SK-N-SH treated with all-trans-retinoic acid at 6 μM for 48 hours (cell line): ENCODE measurements around the gene DTNBP1.

Experiments
- ATAC-seq: fragments of 200-7000 bp; cut with Tn5 transposase; 3 replicates; pipeline ENCODE4 v1.9.1; 2020; ENCODE audit warnings: mild to moderate bottlenecking, moderate library complexity
- ARNTL ChIP-seq: fragments of 450-650 bp; formaldehyde crosslinking; IDR thresholded peaks from 2 replicates; pipeline ENCODE4 v1.5.0; 2020; ENCODE audit warnings: low read depth, mild to moderate bottlenecking, moderate library complexity, borderline replicate concordance
- BACH2 ChIP-seq: fragments of 250-450 bp; sonication (Bioruptor Pico); IDR thresholded peaks from 2 replicates; pipeline ENCODE4 v1.9.0; 2021; ENCODE audit warnings: mild to moderate bottlenecking, borderline replicate concordance
- CSDC2 ChIP-seq: fragments of 250-450 bp; sonication (Bioruptor Pico); IDR thresholded peaks from 2 replicates; pipeline ENCODE4 v1.5.0; 2020; ENCODE audit warnings: mild to moderate bottlenecking, moderate library complexity
- ESRRG ChIP-seq: fragments of 250-450 bp; sonication (Bioruptor Pico); IDR thresholded peaks from 2 replicates; pipeline ENCODE4 v1.6.1; 2021; ENCODE audit warnings: mild to moderate bottlenecking
- GLIS3 ChIP-seq: fragments of 250-450 bp; sonication (Bioruptor Pico); IDR thresholded peaks from 2 replicates; pipeline ENCODE4 v1.5.0; 2020; ENCODE audit warnings: mild to moderate bottlenecking, moderate library complexity
- ISL1 ChIP-seq: fragments of 250-450 bp; sonication (Bioruptor Pico); IDR thresholded peaks from 2 replicates; pipeline ENCODE4 v2.1.2; 2022; ENCODE audit warnings: mild to moderate bottlenecking, moderate library complexity
- OSR1 ChIP-seq: fragments of 250-450 bp; sonication (Bioruptor Pico); IDR thresholded peaks from 2 replicates; pipeline ENCODE4 v1.8.0; 2022; ENCODE audit warnings: moderate library complexity, mild to moderate bottlenecking, inconsistent platforms
- PPARA ChIP-seq: fragments of 250-450 bp; sonication (Bioruptor Pico); IDR thresholded peaks from 2 replicates; pipeline ENCODE4 v1.5.0; 2020; ENCODE audit warnings: mild to moderate bottlenecking, borderline replicate concordance
- RARB ChIP-seq: fragments of 250-450 bp; sonication (Bioruptor Pico); IDR thresholded peaks from 2 replicates; pipeline ENCODE4 v1.8.0; 2021; ENCODE audit warnings: mild to moderate bottlenecking, moderate library complexity
- SNAI2 ChIP-seq: fragments of 250-450 bp; sonication (Bioruptor Pico); IDR thresholded peaks from 2 replicates; pipeline ENCODE4 v1.5.0; 2020; ENCODE audit warnings: mild to moderate bottlenecking, moderate library complexity
- TCF4 ChIP-seq: fragments of 250-450 bp; sonication (Bioruptor Pico); IDR thresholded peaks from 2 replicates; pipeline ENCODE4 v1.8.0; 2021; ENCODE audit warnings: mild to moderate bottlenecking, moderate library complexity, borderline replicate concordance
- TOX ChIP-seq: fragments of 250-450 bp; sonication (Bioruptor Pico); IDR thresholded peaks from 2 replicates; pipeline ENCODE4 v1.8.0; 2021; ENCODE audit warnings: mild to moderate bottlenecking, moderate library complexity, borderline replicate concordance
- ZC3H10 ChIP-seq: fragments of 250-450 bp; sonication (Bioruptor Pico); IDR thresholded peaks from 2 replicates; pipeline ENCODE4 v1.5.1; 2021; ENCODE audit warnings: mild to moderate bottlenecking, moderate library complexity
- ZFP3 ChIP-seq: fragments of 250-450 bp; sonication (Bioruptor Pico); IDR thresholded peaks from 2 replicates; pipeline ENCODE4 v1.5.0; 2020; ENCODE audit warnings: mild to moderate bottlenecking, moderate library complexity
- ZFP30 ChIP-seq: fragments of 450-650 bp; formaldehyde crosslinking; IDR thresholded peaks from 2 replicates; pipeline ENCODE4 v1.5.0; 2022; ENCODE audit warnings: mild to moderate bottlenecking, moderate library complexity
- ZNF565 ChIP-seq: fragments of 450-650 bp; formaldehyde crosslinking; conservative IDR thresholded peaks from 2 replicates; pipeline ENCODE4 v1.5.0; 2020; ENCODE audit warnings: low read depth, mild to moderate bottlenecking, moderate library complexity
- ZNF70 ChIP-seq: fragments of 450-650 bp; formaldehyde crosslinking; IDR thresholded peaks from 2 replicates; pipeline ENCODE4 v1.5.0; 2020; ENCODE audit warnings: mild to moderate bottlenecking, moderate library complexity
- ZNF8 ChIP-seq: fragments of 450-650 bp; formaldehyde crosslinking; IDR thresholded peaks from 2 replicates; pipeline ENCODE4 v1.5.0; 2020; ENCODE audit warnings: mild to moderate bottlenecking, moderate library complexity
- TF ChIP-seq, protein P1 (sequence below): fragments of 250-450 bp; sonication (Bioruptor Pico); IDR thresholded peaks from 2 replicates; pipeline ENCODE4 v1.5.1; 2020; ENCODE audit warnings: low read depth, mild to moderate bottlenecking, moderate library complexity
- TF ChIP-seq, protein P2 (sequence below): fragments of 250-450 bp; sonication (Bioruptor Pico); IDR thresholded peaks from 2 replicates; pipeline ENCODE4 v1.8.0; 2021; ENCODE audit warnings: low read depth, mild to moderate bottlenecking, moderate library complexity, borderline replicate concordance
- TF ChIP-seq, protein P3 (sequence below): fragments of 250-450 bp; sonication (Bioruptor Pico); IDR thresholded peaks from 2 replicates; pipeline ENCODE4 v1.5.0; 2020; ENCODE audit warnings: mild to moderate bottlenecking, moderate library complexity
- TF ChIP-seq, protein P4 (sequence below): fragments of 250-450 bp; sonication (Bioruptor Pico); IDR thresholded peaks from 2 replicates; pipeline ENCODE4 v1.5.1; 2021; ENCODE audit warnings: mild to moderate bottlenecking, moderate library complexity
- TF ChIP-seq, protein P5 (sequence below): fragments of 250-450 bp; sonication (Bioruptor Pico); IDR thresholded peaks from 2 replicates; pipeline ENCODE4 v1.8.0; 2020; ENCODE audit warnings: mild to moderate bottlenecking, moderate library complexity, borderline replicate concordance

DTNBP1 gene

DNA sequence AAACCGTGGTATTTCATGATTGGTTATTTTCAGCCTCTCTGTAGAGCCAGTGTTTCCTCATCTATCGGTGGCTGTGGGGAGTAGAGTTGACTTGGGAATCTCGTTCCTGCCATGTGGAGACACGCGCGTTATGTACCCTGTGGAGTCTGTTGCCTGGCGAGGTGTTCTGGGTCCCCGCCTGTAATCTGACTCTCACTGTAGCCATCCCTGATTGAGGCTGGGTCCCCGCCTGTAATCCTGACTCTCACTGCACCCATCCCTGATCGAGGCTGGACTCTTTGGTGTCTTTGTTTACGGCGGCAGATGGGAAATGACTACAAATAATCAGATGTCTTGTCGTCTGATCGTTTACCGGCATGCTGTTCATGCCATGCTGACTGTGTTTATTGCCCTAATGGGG, 153.9 kb downstream of the DTNBP1 start:
- ATAC-seq, result no peak
- no peak for TF ChIP-seq CSDC2 (CRISPR knock-in tag)
- TF ChIP-seq OSR1, result no peak
- no peak for TF ChIP-seq ESRRG (CRISPR knock-in tag)

DNA sequence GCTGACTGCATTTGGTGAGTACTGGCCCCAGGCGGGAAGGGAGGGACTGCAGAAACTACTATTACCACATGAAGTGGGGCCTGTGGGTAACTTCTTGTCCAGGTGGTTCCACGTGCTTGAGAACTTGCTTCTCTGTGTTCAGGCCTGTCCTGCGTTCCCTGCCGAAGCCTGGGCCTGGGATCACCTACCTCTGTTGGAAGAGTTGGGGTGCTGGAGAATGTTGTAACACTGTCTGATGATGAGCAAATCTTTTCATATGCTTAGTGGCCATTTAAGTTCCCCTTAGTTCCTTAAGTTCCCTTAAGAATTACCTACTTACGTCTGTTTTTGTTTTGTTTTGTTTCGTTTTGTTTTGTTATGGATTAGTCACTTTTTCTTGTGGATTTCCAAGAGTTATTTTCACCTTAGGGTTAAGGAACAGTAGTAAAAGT, 154.4 kb downstream of the DTNBP1 start:
- TF ChIP-seq, protein P1, sequence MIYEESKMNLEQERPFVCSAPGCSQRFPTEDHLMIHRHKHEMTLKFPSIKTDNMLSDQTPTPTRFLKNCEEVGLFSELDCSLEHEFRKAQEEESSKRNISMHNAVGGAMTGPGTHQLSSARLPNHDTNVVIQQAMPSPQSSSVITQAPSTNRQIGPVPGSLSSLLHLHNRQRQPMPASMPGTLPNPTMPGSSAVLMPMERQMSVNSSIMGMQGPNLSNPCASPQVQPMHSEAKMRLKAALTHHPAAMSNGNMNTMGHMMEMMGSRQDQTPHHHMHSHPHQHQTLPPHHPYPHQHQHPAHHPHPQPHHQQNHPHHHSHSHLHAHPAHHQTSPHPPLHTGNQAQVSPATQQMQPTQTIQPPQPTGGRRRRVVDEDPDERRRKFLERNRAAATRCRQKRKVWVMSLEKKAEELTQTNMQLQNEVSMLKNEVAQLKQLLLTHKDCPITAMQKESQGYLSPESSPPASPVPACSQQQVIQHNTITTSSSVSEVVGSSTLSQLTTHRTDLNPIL (CRISPR knock-in tag), result no peak
- TF ChIP-seq TCF4 (no peak), PPARA (no peak), ISL1 (CRISPR knock-in tag) (no peak), ESRRG (CRISPR knock-in tag) (no peak), ZFP30 (CRISPR knock-in tag) (no peak), CSDC2 (CRISPR knock-in tag) (no peak), SNAI2 (CRISPR knock-in tag) (no peak), RARB (CRISPR knock-in tag) (no peak), ZNF70 (CRISPR knock-in tag) (no peak), OSR1 (no peak), ARNTL (no peak), ZC3H10 (CRISPR knock-in tag) (no peak), ZNF565 (no peak), ZNF8 (no peak)
- TF ChIP-seq, protein P2, sequence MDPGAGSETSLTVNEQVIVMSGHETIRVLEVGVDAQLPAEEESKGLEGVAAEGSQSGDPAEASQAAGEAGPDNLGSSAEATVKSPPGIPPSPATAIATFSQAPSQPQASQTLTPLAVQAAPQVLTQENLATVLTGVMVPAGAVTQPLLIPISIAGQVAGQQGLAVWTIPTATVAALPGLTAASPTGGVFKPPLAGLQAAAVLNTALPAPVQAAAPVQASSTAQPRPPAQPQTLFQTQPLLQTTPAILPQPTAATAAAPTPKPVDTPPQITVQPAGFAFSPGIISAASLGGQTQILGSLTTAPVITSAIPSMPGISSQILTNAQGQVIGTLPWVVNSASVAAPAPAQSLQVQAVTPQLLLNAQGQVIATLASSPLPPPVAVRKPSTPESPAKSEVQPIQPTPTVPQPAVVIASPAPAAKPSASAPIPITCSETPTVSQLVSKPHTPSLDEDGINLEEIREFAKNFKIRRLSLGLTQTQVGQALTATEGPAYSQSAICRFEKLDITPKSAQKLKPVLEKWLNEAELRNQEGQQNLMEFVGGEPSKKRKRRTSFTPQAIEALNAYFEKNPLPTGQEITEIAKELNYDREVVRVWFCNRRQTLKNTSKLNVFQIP, result no peak
- TF ChIP-seq, protein P3, sequence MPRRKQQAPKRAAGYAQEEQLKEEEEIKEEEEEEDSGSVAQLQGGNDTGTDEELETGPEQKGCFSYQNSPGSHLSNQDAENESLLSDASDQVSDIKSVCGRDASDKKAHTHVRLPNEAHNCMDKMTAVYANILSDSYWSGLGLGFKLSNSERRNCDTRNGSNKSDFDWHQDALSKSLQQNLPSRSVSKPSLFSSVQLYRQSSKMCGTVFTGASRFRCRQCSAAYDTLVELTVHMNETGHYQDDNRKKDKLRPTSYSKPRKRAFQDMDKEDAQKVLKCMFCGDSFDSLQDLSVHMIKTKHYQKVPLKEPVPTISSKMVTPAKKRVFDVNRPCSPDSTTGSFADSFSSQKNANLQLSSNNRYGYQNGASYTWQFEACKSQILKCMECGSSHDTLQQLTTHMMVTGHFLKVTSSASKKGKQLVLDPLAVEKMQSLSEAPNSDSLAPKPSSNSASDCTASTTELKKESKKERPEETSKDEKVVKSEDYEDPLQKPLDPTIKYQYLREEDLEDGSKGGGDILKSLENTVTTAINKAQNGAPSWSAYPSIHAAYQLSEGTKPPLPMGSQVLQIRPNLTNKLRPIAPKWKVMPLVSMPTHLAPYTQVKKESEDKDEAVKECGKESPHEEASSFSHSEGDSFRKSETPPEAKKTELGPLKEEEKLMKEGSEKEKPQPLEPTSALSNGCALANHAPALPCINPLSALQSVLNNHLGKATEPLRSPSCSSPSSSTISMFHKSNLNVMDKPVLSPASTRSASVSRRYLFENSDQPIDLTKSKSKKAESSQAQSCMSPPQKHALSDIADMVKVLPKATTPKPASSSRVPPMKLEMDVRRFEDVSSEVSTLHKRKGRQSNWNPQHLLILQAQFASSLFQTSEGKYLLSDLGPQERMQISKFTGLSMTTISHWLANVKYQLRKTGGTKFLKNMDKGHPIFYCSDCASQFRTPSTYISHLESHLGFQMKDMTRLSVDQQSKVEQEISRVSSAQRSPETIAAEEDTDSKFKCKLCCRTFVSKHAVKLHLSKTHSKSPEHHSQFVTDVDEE (CRISPR knock-in tag), result no peak
- TF ChIP-seq, protein P4, sequence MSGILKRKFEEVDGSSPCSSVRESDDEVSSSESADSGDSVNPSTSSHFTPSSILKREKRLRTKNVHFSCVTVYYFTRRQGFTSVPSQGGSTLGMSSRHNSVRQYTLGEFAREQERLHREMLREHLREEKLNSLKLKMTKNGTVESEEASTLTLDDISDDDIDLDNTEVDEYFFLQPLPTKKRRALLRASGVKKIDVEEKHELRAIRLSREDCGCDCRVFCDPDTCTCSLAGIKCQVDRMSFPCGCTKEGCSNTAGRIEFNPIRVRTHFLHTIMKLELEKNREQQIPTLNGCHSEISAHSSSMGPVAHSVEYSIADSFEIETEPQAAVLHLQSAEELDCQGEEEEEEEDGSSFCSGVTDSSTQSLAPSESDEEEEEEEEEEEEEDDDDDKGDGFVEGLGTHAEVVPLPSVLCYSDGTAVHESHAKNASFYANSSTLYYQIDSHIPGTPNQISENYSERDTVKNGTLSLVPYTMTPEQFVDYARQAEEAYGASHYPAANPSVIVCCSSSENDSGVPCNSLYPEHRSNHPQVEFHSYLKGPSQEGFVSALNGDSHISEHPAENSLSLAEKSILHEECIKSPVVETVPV (CRISPR knock-in tag), result no peak
- no peak for ATAC-seq

DNA sequence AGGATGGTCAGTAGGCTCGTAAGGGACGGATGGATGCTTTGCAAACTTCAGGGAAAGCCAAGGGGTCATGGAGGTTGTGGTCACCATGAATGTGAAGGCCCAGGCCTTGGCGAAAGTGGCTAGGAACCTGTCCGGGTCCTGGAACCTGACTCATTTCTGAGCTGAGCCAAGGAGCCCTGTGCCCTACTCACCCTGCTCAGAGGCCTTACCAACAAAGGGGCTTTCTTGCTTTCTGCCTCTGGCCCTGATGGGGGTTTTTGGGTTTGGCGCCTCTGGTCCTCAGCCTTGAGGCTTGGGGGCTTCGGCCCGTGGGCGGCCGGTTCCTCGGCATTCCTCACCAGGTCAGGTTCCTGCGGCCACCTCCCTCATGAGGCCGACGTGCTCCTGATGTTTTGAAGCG, 155.1 kb downstream of the DTNBP1 start:
- ATAC-seq, result no peak
- TF ChIP-seq RARB (CRISPR knock-in tag) (no peak), SNAI2 (CRISPR knock-in tag) (no peak), GLIS3 (CRISPR knock-in tag) (no peak), BACH2 (CRISPR knock-in tag) (no peak), TCF4 (no peak), ZFP3 (CRISPR knock-in tag) (no peak), OSR1 (no peak), ISL1 (CRISPR knock-in tag) (no peak), ZC3H10 (CRISPR knock-in tag) (no peak), ZFP30 (CRISPR knock-in tag) (no peak), ZNF565 (no peak), PPARA (no peak), ARNTL (no peak), CSDC2 (CRISPR knock-in tag) (no peak), ZNF70 (CRISPR knock-in tag) (no peak), TOX (CRISPR knock-in tag) (no peak)
- TF ChIP-seq, protein P3 (CRISPR knock-in tag), result no peak
- TF ChIP-seq, protein P4 (CRISPR knock-in tag), result no peak
- TF ChIP-seq, protein P5, sequence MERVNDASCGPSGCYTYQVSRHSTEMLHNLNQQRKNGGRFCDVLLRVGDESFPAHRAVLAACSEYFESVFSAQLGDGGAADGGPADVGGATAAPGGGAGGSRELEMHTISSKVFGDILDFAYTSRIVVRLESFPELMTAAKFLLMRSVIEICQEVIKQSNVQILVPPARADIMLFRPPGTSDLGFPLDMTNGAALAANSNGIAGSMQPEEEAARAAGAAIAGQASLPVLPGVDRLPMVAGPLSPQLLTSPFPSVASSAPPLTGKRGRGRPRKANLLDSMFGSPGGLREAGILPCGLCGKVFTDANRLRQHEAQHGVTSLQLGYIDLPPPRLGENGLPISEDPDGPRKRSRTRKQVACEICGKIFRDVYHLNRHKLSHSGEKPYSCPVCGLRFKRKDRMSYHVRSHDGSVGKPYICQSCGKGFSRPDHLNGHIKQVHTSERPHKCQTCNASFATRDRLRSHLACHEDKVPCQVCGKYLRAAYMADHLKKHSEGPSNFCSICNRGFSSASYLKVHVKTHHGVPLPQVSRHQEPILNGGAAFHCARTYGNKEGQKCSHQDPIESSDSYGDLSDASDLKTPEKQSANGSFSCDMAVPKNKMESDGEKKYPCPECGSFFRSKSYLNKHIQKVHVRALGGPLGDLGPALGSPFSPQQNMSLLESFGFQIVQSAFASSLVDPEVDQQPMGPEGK (CRISPR knock-in tag), result no peak
